Suppressor macrophage treated with lipopolysaccharide for 4 hours (primary cell): ENCODE results near the gene ARHGAP12.
A peak's percentile ranks its signal among the peaks of the same experiment; 100 is the strongest.

Experiments
- DNase-seq: peaks from one replicate; pipeline ENCODE4 v3.0.0-alpha.2; 2020

The ARHGAP12 gene

DNA sequence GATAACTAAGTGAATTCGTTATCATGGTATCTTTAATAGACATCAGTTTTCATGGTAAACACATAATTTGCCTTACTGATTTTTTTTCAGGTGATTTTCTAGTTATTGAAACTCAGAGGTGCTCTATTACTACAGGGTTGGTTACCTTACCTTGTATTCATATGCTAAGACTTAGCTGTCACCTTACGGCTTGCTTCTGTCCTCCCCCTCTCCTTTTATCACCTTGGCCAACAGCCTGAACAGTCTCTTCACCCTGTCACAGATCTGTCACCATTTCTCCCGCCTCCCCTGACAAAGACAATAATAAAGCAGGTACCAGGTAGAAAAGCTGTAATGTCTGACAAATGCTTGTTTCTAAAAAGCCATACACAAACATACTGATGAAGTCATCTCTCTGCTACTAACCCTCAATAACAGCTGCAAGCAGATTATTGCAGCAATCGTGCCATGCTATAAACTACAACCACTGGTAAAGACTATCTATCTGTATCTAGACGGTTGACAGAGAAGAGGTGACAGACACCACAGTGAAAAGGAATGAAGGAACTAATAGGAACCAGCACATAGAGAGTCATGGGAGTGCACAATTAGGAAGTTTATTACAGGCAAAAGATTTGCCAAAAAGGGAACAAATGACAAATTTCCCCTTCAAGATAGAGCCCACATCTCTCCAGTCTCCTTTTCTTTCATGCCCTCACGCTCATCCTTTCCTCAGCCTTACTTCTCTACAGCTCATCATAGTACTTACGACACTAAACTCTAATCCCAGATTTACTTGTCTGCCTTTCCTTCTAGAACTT, 57.2 kb downstream of the ARHGAP12 start:
- peak; percentile 44 for DNase-seq

DNA sequence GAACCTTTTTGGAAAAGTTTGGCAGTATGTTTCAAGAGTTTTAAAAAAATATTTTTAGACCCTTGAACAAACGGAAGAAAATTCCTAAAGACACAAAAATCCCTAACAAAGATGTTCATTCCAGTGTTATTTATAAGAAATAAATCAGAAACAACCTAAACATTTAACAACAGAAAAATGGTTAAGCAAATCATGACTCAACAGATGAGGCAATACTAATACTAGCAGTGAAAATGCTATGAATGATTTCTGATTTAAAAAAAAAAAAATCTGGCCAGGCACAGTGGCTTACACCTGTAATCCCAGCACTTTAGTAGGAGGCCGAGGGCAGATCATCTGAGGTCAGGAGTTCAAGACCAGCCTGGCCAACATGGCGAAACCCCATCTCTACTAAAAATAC, 61.0 kb downstream of the ARHGAP12 start:
- peak; percentile 29 for DNase-seq

DNA sequence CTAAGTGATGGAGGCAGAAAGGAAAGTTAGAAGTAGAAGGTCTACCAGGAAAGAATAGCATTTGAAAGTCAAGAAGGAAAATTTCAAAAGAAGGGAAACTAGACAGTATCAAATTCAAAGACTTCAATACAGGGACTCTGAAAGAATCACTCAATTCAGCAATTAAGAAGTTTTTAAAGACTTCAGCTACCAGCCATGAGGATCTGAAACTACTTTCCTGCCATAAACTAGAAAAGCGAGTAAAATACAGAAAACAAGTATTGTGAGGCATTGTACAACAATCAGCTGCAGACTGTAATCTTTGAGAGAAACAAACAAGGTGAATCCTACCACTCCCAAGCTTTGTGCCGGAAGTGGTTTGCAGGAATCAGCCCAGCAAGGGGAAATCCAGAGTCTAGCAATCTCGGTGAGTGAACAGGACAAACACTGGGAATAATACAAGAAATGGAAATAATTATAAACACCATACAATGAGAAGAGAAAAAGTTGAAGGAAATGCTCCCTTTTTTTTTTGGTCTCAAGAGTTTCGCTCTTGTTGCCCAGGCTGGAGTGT, 62.4 kb downstream of the ARHGAP12 start:
- no peak for DNase-seq

DNA sequence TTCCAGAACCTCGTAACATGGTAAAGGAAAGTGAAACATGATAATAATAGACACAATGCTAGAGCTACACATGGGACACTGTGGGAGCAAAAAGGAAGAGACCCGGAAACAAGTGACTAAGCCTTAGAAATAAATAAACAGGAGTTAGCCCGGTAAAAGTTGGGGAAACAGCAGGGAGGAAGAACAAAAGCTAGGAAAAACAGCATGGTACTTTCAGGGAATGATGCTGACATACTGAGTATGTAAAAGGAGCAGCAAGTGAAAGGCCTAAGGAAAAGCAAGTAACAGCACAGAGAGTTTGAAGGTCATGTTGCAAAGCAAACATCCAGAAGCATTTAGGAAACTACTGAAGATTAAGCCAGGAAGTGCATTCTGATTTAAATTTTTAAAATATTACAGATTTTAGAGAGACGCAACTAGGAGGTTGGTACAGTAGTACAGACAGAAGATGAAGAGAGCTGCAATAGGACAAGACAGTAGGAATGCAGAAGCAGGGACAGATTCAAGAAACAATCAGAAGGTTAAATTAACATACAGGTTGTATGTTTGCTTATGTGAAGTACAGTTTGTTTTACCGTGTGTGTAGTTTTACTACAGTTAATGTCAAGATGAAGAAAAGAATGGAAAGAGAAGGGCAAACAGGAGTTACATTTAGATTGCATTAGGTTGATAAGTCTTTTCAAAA, 63.7 kb downstream of the ARHGAP12 start:
- DNase-seq: peak; percentile 34

DNA sequence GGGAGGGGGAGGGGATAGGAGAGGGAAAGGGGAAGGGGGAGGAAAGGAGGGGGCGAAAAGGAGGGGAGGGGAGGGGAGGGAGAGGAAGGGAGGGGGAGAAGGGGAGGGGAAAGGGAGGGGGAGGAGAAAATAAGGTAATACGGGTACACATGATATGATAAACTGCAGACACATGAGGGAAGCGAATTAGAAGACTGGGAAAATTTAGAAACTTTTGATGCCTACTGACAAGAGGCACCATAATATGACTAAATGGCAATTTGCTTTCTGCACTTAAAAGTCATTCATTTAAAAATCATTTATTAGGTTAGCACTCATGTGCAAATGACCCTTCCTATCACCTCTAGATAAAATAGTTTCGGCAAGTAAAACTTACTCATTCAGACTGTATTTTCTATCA, 73.6 kb downstream of the ARHGAP12 start:
- DNase-seq: no peak

DNA sequence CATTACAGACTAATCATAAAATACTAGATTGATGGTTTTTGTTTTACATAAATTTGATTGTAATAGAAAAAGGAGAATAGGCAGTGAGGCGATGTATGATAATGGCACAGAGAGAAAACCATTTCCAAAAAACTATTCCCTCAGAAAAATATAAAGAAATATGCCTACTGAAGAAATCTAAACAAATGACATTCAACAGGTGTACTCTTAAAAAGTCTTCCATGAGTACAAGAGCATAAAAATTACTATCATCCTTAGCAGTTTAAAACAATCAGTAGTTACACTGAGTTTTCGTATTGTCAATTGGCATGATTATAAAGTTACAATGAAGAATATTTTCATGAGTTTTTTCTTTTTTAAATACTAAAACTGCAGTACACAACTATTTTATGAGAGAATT, 75.0 kb downstream of the ARHGAP12 start:
- DNase-seq: no peak

DNA sequence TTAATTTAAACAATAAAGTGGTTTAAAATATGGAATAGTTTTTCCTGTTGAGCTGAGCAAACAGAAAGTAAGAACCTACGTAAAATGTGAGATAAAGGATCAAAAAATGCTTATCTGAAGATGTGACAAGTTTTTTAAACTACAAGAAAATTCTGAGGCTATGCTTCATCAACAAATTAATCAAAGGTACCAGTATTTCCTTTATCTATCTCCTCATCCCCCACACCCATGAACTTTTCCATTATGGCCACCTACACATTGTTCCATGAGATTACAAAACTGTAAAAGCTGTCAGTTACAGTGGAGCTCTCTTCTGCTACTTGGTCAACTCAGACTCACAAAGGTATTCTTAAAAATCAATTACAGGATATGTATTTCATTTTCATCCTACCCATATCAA, 77.4 kb downstream of the ARHGAP12 start:
- no peak for DNase-seq

DNA sequence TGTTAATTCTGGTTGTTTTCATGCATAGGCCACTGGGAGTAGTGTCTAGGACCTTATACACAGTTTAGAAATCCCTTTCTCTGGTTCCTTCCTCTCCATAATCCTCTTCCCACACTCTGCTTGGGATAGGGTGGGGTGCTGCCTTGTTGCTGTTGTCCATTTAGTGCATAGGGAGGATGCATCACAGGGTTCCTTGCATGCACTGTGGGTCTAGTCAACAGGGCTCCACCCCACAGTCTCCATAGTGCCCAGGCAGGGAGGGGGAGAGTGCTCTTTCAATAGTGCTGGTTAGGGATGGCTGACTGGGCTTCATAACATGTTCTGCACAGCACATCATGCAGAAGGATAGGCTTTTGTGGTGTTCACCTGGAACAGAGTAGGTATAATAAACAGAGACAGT, 81.1 kb downstream of the ARHGAP12 start:
- no peak for DNase-seq

DNA sequence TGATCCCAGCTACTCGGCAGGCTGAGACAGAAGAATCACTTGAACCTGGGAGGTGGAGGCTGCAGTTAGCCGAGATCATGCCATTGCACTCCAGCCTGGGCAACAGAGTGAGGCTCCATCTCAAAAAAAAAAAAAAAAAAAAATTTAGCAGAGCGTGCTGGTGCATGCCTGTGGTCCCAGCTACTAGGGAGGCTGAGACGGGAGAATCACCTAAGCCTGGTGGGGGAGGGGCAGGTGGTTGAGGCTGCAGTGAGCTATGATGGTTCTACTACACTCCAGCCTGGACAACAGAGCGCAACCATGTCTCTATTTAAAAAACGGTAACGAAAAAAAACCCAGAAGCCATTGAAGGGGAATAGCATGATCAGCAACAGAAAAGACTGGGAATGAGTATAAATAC, 89.9 kb downstream of the ARHGAP12 start:
- no peak for DNase-seq

DNA sequence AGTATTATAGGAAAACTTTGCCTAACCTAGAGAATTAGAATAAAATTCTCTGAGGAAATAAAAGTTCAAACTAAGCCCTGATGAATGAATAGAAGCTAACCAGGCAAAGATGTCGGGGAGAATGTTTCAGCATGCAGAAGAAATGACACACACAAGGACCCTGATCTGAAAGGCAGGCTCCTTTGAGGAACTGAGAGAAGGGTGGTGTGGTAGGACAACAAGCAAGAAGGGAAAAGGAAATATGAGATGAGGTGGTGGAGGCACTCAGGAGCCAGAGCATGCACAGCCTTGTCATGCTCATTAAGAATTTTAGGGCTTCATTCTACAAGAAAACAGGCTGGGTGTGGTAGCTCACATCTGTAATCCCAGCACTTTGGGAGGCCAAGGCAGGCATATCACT, 90.6 kb downstream of the ARHGAP12 start:
- peak; percentile 3 for DNase-seq

DNA sequence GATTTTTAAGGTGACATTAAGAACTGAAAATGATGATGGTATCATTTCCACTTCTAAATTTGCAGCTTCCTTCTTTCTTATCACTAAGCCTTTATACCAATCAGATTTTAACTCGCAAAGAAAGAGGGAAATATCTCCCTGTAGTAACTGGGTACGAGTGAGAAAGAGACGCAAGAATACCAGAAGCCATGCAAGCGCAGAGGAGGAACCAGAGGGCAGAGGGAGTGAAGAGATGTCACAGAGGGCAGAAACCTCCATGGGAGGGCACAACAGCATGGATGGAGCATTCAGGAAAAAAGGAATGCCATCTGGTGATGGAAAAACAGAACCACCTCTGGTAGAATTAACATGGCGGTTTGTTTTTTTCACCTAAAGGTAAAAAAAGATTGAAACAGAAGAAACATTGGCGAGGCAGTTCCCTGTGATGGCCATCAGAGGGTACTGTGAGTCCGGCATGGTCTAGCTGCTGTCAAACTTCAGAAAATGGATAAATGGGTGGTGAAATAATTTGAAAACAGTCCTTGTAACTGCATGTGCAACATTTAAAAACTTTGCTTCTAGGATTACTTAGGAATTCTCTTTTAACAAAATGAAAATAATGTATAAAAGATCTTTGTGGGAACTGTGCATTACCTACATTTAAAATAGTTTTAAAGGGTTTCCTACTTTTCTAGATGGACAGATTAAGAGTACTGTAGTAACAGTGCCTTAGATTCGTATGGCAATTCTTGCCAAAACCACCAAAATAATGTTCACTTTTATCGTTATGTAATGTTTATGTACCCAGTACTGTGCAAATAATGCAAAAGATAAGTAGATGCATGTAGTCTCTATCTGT, 91.8 kb downstream of the ARHGAP12 start:
- DNase-seq: peak; percentile 31

DNA sequence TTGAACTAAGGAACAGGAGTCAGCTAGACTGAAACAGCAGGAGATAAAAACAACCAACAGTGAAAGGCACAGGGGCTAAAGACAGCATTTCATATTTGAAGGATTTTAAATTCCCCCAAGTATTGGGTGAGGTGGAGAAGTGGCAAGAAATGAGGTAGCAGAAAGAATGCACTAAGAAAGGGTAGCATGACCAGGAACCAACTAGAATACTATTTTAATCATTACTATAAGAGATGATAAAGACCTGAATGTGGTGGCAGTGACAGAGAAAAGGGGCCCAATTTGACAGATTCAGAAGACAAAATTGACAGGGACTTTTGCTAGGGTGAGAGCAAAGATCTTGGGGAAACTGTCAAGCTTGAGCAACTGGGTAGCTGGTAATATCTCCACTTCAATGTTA, 94.9 kb downstream of the ARHGAP12 start:
- no peak for DNase-seq

DNA sequence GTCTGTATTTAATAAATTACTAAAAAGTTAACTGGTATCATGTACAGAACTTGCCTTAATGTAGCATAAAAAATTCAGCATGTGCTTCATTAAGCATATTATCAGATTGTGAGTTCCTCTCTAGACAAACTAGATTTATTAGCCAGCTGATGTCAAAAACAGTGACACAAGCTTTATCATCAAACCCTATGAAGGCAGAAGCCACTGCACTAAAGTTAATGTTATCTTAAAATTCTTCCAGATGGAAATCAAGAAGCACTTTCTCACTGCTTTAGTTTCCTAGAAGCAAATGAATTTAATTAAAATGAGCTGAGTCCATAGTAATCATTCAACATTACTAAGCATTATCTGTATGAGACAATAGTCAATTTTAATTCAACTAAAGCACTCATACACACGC, 96.4 kb downstream of the ARHGAP12 start:
- DNase-seq: no peak

DNA sequence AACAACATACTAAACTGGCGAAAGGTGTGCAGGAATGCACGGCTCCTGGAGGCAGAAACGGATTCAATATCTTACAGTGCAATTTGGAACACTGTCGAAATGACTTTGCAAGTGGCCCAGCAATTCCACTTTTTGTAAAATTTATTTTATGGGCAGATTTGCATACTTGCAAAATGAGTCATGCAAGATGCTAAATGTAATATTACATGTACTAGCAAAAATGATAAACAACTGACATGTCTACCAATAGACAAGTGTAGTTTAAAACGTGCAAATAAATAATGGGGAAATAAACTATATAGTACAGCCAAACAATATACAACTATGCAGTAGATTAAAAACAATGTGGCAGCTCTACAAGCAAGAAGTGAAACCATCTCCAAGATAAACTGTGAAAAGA, 97.7 kb downstream of the ARHGAP12 start:
- no peak for DNase-seq

DNA sequence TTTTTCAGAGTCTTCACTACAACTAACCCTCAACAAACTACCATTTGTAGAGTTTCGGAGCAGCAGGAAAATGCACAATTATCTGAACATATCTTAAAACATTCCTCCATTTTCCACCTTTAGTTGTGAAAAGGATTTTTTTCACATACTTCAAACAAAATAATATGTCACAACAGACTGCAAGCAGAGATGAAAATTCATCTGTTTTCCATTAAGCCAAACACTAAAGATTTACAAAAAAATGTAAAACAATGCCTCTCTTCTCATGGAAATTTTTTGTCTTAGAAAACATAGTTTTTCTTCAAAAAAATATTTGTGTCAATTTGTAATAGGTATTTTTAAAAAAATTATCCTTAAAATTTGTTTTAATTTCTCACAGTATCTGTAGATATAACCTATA, 98.9 kb downstream of the ARHGAP12 start:
- DNase-seq: no peak

DNA sequence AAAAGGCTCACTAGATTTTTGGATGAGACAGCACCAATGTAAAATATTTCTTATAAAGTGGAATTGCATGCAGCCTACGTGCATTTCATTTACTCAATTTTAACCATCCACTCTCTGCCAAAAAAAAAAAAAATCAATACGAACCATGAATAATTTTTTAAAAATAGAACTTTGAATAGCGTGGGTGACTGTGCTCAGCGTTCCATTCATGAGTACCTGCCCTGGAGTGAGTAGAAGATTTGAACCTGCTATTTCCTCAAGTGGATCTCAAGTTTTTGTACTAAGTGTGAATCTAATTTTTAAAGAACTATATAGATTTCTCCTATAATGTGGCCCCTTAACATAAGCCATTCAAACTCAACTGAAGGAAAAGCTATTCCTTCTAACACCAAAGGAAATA, 105.3 kb downstream of the ARHGAP12 start:
- DNase-seq: no peak

DNA sequence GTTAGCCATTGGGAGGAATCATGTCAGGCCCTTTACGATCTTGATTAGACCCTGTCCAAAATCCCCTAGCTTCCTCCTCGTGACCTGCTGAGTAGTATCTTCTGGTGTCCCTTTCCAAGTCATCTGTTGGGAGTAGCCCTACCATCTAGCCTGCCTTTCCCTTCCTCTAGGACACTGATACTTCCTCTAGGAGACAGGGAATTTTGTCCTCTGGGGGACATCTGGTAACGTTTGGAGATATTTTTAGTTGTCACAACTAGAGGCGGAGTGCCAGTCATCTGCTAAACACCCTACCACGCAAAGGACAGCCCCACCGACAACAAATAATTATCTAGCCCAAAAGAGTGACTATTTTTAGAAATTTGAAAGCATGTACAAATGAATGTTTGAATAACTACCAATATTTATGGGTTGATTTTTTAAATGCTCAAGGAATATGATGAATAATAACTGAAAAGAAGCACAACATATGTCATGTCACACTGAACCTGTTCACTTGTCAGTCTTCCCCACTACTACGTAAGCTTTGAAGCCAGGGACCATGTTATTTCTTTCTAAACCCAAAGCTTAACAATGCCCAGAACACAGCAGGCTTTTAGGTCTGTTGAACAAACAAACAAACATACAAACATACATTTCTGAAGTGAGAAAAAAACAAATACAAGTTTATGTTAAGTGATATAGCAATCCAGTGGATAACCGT, 105.9 kb downstream of the ARHGAP12 start:
- no peak for DNase-seq

DNA sequence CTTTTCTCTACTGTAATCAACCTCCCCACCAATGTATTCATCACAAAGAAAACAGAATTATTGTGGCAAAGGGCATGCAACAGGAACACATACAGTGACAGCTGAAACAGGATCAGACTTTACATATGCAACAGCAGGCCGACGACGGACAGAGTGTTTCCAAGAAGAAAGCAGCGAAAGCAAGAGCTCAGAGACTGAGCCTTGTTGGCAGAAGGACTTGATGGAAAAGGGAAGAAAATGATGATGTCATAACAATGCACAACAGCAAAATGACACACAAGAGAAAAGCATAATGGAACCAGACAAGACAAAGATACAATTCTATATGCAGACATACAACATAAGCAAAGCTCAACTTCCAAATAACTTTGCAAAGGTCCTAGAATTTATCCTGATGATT, 106.5 kb downstream of the ARHGAP12 start:
- no peak for DNase-seq

DNA sequence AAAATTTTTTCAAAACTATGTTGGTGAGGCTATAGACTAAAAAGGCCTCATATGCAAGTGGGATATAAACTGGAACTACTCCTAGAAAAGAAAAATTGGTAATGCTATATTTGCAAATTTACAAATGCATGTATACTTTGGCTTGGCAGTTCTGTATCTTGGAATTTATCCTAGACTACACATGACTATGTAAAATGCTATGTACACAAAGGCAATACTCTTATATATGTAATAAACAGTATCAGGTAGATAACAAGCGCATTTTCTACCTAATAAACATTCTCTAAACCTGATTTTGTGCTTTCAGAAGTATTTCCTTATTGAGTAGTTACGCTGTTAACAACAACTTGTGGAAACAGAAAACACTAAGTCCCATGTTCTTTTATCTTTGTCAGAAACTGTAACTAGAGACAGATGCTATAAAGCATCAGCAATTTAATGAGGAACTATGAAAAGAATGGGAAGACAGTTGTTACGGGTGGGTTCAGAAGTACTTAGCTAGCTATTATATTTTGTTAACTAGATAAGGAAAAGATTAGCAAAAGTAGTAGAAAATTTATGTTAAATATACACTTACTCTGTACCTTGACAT, 107.8 kb downstream of the ARHGAP12 start:
- no peak for DNase-seq

DNA sequence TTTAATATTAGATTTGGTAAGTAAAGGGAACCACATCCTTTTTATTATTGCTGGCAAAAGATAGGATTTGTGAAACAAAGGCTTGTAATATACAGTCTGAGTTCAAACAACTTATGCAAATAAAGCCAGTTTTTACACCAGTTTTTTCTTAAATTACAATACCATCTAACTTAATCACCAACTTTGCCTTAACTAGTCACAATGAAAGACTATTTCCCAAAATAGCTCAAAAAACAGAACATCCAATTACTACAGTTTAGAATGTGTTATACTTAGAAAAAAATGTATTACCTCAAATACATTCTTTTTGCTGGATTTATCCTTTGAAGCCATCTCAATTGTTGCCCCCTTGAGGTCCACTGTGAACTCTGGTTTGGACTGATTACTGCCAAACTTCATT, 108.5 kb downstream of the ARHGAP12 start:
- DNase-seq: no peak

DNA sequence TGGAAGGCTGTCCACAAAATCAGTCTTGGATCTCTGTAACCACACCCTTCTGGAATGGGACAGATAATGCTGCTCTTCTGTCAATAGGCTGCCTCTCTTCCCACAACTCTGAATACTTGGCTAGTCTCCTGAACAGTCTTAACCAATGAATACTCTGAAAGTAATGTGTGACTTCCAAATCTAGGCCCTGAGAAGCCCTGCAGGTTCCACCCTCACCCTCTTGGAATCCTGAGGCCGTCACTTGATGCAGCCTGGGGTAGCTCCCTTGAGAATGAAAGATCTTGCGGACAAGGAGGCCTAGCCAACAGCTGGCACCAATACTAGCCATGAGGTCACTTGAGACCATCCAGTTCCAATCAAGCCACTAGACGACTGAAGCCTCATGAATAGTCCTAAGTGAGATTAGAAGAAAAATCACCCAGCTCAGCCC, 109.2 kb downstream of the ARHGAP12 start:
- no peak for DNase-seq

DNA sequence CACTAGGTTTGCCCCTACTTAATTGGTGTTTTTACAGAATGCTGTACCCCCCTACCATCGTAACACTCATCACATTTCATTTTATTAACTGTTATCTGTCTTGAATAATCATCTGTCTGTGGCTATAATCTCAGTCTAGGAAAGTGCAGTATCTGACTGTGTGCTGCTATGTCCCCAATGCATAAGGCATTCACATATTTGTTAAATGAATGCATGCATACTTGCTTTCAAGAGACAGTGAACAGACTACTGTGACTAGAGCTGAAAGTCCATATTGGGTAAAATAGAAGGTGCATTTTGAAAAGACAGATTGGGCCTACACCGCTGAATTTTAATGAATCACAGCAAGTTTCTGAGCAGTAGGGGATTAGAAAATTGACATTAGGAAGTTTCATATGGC, 112.3 kb downstream of the ARHGAP12 start:
- no peak for DNase-seq
